LNCaP clone FGC (cell line): Measurements from ENCODE around the gene CRPPA.
"Not testable (repeated sequence)": the region's sequence is repeated elsewhere in the genome, so short reads cannot be mapped to it uniquely, and the experiment has no call there.

Experiments used
- DNase-seq: peaks from one replicate; pipeline ENCODE4 v3.0.0-alpha.2; 2011; ENCODE audit warnings: low read depth
- H3K4me3 ChIP-seq: 2 replicates; pipeline ENCODE4 v1.5.1; 2011; ENCODE audit warnings: mild to moderate bottlenecking, low read depth, low read length, control low read depth
- CTCF ChIP-seq: IDR thresholded peaks from 2 replicates; pipeline ENCODE4 v1.5.1; 2012; ENCODE audit warnings: mild to moderate bottlenecking; ENCODE audit not compliant: control insufficient read depth, insufficient read depth; ENCODE audit errors: extremely low read depth

The CRPPA gene

GRCh38 chr7:16397501-16398145, 23.7 kb downstream of the CRPPA start:
- TF ChIP-seq CTCF: no peak
- no peak for DNase-seq
- no peak overlapping the region for H3K4me3 ChIP-seq

GRCh38 chr7:16396766-16397500, 24.4 kb downstream of the CRPPA start:
- no peak overlapping the region for H3K4me3 ChIP-seq
- TF ChIP-seq CTCF: no peak
- no peak for DNase-seq

GRCh38 chr7:16395121-16395520, 26.2 kb downstream of the CRPPA start:
- no peak for TF ChIP-seq CTCF
- no peak for DNase-seq
- no peak overlapping the region for H3K4me3 ChIP-seq

DNA sequence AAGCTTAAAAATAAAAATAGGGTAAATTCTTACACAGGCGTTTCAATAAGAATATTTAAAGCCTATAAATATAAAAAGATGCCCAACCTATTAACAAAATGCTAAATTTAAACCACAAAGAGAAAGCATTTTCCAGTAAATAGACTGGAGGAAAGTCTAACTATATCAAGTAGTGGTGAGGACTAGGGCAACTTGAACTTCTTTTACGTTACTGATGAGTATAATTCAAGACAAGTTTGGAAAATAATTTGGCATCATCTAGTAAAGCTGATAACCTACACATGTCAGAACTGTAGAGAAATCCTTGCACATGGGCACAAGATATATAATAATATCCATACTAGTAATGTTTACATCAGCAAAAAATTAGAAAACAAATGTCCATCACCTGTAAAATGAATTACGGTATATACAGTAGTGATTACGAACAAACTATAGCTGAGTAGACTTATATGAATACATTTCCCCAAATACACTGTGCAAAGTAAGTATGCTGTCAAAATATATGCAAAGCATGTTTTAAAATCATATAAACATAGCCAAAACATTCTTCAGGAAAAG, 27.4 kb downstream of the CRPPA start:
- DNase-seq: no peak
- H3K4me3 ChIP-seq: no peak overlapping the region
- no peak for TF ChIP-seq CTCF

GRCh38 chr7:16392990-16393523, 28.3 kb downstream of the CRPPA start:
- no peak for DNase-seq
- TF ChIP-seq CTCF: no peak
- H3K4me3 ChIP-seq: no peak overlapping the region

GRCh38 chr7:16383786-16384185, 37.6 kb downstream of the CRPPA start:
- not testable (repeated sequence) for DNase-seq, H3K4me3 ChIP-seq

DNA sequence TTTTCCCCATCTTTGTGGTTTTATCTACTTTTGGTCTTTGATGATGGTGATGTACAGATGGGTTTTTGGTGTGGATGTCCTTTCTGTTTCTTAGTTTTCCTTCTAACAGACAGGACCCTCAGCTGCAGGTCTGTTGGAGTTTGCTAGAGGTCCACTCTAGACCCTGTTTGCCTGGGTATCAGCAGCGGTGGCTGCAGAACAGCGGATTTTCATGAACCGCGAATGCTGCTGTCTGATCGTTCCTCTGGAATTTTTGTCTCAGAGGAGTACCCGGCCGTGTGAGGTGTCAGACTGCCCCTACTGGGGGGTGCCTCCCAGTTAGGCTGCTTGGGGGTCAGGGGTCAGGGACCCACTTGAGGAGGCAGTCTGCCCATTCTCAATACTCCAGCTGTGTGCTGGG, 38.2 kb downstream of the CRPPA start:
- not testable (repeated sequence) for DNase-seq, H3K4me3 ChIP-seq
